Measurements from ENCODE around the gene IZUMO2. TPM values are rescaled to one million over a fixed set of nuclear protein-coding genes. Genes with fewer than 3 reads are reported as not detected.

IZUMO2 gene
- total and polyA plus RNA-seq, 2 donors (not counting 1 experiment from before 2014, with no cell fraction given) = not detected

GRCh38 chr19:50173127-50173526 is 10.0 kb upstream of the IZUMO2 start:
- ChIA-PET POLR2A (no interaction called here), CTCF (no interaction called here)
- peaks cover 0 to 6% (median 0%) of the 10 kb centered on the region in 4 experiments for H3K27me3 ChIP-seq (replicated peaks in 1 of 4; ENCODE audit: control extremely low read depth in 1 of 4, control insufficient read depth in 3 of 4, insufficient read depth in 4 of 4, low read length in 3 of 4)
- H3K9ac ChIP-seq (ENCODE audit: low read length) = no peak overlapping the region
- no peak overlapping the region for H3K4me3 ChIP-seq (ENCODE audit: control extremely low read depth in 1 of 5, extremely low read depth in 1 of 5, insufficient read depth in 1 of 5, low read depth in 2 of 5, low read length in 4 of 5)
- H3K4me2 ChIP-seq (replicated peaks; ENCODE audit: low read depth, low read length, poor library complexity, severe bottlenecking) = no peak overlapping the region
- no peaks in the 10 kb centered on the region for H3K4me1 ChIP-seq (ENCODE audit: control insufficient read depth in 2 of 2, insufficient read depth in 2 of 2, low read length in 2 of 2)
- TF ChIP-seq EZH2 (IDR thresholded peaks at IDR 0.05; ENCODE audit: borderline replicate concordance, insufficient read depth, low read depth, low read length, poor library complexity, severe bottlenecking) = no peak
- TF ChIP-seq CTCF (IDR thresholded peaks at IDR 0.05) = no peak
- no peaks in the 10 kb centered on the region for H3K79me2 ChIP-seq (ENCODE audit: control insufficient read depth, insufficient read depth, low read length)
- ATAC-seq (ENCODE audit: low read depth) (no peak), DNase-seq (no peak)
- peaks cover 8% of the 10 kb centered on the region for H3K9me3 Mint-ChIP-seq (ENCODE audit: insufficient read depth)
- peaks cover 19% of the 10 kb centered on the region for H3K27me3 Mint-ChIP-seq
- no peaks in the 10 kb centered on the region for H4K20me1 ChIP-seq (ENCODE audit: control insufficient read depth, insufficient read depth, low read length, poor library complexity, severe bottlenecking)
- no peaks in the 10 kb centered on the region for H3K4me1 Mint-ChIP-seq
- no peak overlapping the region for H3K4me3 Mint-ChIP-seq
- no peak overlapping the region for H2AFZ ChIP-seq (ENCODE audit: insufficient read depth, low read depth, low read length, poor library complexity, severe bottlenecking)
- H3K9me3 ChIP-seq (ENCODE audit: control extremely low read depth in 1 of 3, control insufficient read depth in 2 of 3, insufficient read depth in 1 of 3, low read length in 2 of 3) = peaks cover 0 to 15% (median 0%) of the 10 kb centered on the region in 3 donors
- H3K27ac ChIP-seq (ENCODE audit: low read length in 2 of 2) = no peak overlapping the region
- 76% methylated on average over 7 of the region's 8 CpGs for WGBS (ENCODE audit: insufficient coverage)
- H3K36me3 ChIP-seq (replicated peaks in 1 of 2; ENCODE audit: control extremely low read depth in 1 of 2, control insufficient read depth in 1 of 2, extremely low read depth in 1 of 2, insufficient read depth in 2 of 2, low read length in 1 of 2) = no peaks in the 10 kb centered on the region
- H3K27ac Mint-ChIP-seq = no peak overlapping the region
- intact Hi-C loops (cut with micrococcal nuclease) = no loop called here

- no peak overlapping the region for H3K4me3 Mint-ChIP-seq
- Histone ChIP-seq H3K79me2 (ENCODE audit: control insufficient read depth, insufficient read depth, low read length) (no peaks in the 10 kb centered on the region), H3K4me1 (ENCODE audit: control insufficient read depth in 2 of 2, insufficient read depth in 2 of 2, low read length in 2 of 2) (no peaks in the 10 kb centered on the region), H4K20me1 (ENCODE audit: control insufficient read depth, insufficient read depth, low read length, poor library complexity, severe bottlenecking) (no peaks in the 10 kb centered on the region), H2AFZ (ENCODE audit: insufficient read depth, low read depth, low read length, poor library complexity, severe bottlenecking) (no peak overlapping the region), H3K36me3 (replicated peaks in 1 of 2; ENCODE audit: control extremely low read depth in 1 of 2, control insufficient read depth in 1 of 2, extremely low read depth in 1 of 2, insufficient read depth in 2 of 2, low read length in 1 of 2) (no peaks in the 10 kb centered on the region), H3K4me3 (ENCODE audit: control extremely low read depth in 1 of 5, extremely low read depth in 1 of 5, insufficient read depth in 1 of 5, low read depth in 2 of 5, low read length in 4 of 5) (no peak overlapping the region), H3K27me3 (replicated peaks in 1 of 4; ENCODE audit: control extremely low read depth in 1 of 4, control insufficient read depth in 3 of 4, insufficient read depth in 4 of 4, low read length in 3 of 4) (peaks cover 0 to 6% (median 0%) of the 10 kb centered on the region in 4 experiments), H3K4me2 (replicated peaks; ENCODE audit: low read depth, low read length, poor library complexity, severe bottlenecking) (no peak overlapping the region), H3K9ac (ENCODE audit: low read length) (no peak overlapping the region), H3K9me3 (ENCODE audit: control extremely low read depth in 1 of 3, control insufficient read depth in 2 of 3, insufficient read depth in 1 of 3, low read length in 2 of 3) (peaks cover 0 to 15% (median 0%) of the 10 kb centered on the region in 3 donors), H3K27ac (ENCODE audit: low read length in 2 of 2) (no peak overlapping the region)
- DNase-seq (no peak), ATAC-seq (ENCODE audit: low read depth) (no peak)
- peaks cover 19% of the 10 kb centered on the region for H3K27me3 Mint-ChIP-seq
- H3K27ac Mint-ChIP-seq = no peak overlapping the region
- POLR2A ChIA-PET = no interaction called here
- CTCF ChIA-PET = interaction anchor here (1.0 kb wide), 1 partner anchor 80 kb away, joined by 3 read pairs; no protein-coding TSS in a partner anchor
- H3K9me3 Mint-ChIP-seq (ENCODE audit: insufficient read depth) = peaks cover 8% of the 10 kb centered on the region
- TF ChIP-seq CTCF (IDR thresholded peaks at IDR 0.05) (no peak), EZH2 (IDR thresholded peaks at IDR 0.05; ENCODE audit: borderline replicate concordance, insufficient read depth, low read depth, low read length, poor library complexity, severe bottlenecking) (no peak)
- H3K4me1 Mint-ChIP-seq = no peaks in the 10 kb centered on the region
- intact Hi-C loops (cut with micrococcal nuclease) = no loop called here
Measured at GRCh38 chr19:50172726-50173125, 9.6 kb upstream of the IZUMO2 start.
